Erythroblast (primary cell): ENCODE data around the gene RBBP4.

Source experiments
- GATA1 ChIP-seq: IDR thresholded peaks from 2 replicates; pipeline ENCODE4 v1.6.1; 2011; ENCODE audit warnings: low read depth, mild to moderate bottlenecking, control low read depth, low read length, moderate library complexity
- POLR2A ChIP-seq: IDR thresholded peaks from 2 replicates; pipeline ENCODE4 v1.6.1; 2011; ENCODE audit warnings: mild to moderate bottlenecking, low read length

GRCh38 chr1:32635508-32636277 is 15.3 kb upstream of the RBBP4 start:
- TF ChIP-seq POLR2A: no peak
- TF ChIP-seq GATA1: no peak
